ENCODE data around the gene DNAH1.

The DNAH1 gene

DNA sequence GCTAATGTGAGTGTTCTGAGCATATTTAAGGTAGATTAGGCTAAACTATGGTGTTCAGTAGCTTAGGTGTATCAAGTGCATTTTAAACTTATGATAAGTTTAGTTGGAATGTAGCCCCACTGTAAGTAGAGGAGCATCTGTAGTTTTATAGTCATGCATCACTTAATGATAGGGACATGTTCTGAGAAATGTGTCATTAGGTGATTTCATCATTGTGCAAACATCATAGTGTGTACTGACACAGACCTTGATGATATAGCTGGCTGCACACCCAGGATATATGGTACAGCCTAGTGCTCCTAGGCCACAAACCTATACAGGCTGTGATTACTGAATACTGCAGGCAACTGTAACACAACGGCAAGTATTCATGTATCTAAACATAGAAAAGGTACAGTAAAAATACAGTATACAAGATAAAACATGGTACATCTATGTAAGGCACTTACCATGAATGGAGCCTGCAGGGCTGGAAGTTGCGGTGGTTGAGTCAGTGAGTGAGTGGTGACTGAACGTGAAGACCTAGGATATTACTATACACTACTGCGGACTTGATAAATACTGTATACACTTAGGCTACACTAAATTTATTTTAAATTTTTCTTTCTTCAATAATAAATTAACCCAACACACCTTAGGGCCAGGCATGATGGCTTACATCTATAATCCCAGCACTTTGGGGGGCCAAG is 17.9 kb downstream of the DNAH1 start:
- DNase-seq (ENCODE audit: low spot score) = peak; percentile 82

DNA sequence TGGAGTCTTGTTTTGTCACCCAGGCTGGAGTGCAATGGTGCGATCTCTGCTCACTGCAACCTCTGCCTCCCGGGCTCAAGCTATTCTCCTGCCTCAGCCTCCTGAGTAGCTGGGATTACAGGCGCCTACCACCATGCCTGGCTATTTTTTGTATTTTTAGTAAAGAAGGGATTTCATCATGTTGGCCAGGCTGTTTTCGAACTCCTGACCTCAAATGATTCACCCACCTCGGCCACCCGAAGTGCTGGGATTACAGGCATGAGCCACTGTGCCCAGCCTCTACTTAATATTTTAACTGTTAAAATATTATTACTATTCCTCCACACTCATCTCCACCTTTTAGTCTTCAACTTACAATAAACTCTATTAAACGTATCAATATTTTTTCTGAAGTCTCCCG is 22.0 kb downstream of the DNAH1 start:
- DNase-seq (ENCODE audit: low spot score) = peak; percentile 27

DNA sequence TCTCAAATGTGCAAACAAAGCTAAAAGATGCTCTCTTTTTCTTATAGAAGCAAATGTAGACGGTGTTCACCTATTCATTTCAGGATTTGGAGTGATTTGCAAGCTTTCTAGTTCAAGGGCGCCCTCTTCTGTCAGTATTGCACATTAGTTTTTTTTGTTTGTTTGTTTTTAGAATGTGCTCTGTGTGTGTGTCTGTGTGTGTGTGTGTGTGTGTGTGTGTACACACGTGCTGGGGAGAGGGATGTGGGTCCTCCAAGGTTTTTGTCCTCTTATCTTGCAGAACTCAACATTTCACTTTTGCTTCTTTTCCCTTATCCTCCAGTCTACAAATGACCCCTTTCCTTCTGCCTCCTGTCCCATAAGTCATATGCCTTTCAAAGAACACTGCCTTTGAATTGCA is 23.5 kb downstream of the DNAH1 start:
- DNase-seq (ENCODE audit: low spot score) = peak; percentile 77

DNA sequence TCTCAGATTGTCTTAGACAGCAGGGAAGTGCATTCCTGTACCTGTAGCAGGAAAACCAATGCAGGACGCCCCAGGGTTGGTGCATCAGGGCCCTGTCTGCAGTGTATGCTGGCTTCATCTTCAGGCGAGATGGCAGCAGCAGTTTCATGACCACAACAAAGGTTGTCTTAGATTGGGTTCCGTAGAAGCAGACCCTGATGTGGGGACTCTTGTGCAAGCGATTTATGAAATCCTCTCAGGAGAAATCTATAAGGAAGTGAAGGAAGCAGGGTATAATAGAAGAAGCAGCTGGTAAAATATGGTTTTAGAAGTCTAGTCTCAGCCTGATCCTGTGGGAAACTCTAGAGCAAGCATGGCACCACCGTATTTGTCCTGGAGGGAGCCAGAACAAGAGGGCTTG is 25.0 kb downstream of the DNAH1 start:
- no peak for DNase-seq (ENCODE audit: low spot score)

DNA sequence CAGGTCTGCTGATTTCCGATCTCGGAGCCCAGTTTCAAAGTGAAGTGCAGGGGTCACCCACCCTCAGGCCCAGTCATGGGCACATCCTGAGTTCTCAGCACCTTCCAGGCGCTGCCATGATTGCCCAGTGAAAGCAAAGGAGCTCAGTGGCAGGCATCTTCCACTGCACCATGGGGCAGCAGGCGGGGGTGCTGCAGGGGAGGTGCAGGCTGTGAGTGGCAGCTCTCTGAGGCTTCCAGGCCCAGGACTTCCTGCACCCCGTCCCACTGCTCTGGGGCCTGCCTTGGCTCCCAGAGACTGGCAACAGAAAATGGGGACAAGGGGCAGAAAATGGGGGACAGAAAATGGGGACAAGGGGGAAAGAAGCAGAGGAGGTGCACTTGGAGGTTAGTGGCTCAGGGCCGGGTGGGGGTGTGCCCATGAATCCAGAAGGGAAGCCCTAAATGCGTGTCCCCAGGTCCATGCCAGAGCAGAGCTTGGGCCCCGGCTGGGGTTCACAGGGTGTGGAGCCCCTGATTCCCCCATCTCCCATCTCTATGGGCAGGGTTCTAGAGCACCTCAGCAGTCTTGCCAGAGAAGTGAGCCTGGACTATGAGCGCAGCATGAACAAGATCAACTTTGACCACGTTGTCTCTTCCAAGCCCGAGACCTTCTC is 28.0 kb downstream of the DNAH1 start:
- no peak for DNase-seq (ENCODE audit: low spot score)

DNA sequence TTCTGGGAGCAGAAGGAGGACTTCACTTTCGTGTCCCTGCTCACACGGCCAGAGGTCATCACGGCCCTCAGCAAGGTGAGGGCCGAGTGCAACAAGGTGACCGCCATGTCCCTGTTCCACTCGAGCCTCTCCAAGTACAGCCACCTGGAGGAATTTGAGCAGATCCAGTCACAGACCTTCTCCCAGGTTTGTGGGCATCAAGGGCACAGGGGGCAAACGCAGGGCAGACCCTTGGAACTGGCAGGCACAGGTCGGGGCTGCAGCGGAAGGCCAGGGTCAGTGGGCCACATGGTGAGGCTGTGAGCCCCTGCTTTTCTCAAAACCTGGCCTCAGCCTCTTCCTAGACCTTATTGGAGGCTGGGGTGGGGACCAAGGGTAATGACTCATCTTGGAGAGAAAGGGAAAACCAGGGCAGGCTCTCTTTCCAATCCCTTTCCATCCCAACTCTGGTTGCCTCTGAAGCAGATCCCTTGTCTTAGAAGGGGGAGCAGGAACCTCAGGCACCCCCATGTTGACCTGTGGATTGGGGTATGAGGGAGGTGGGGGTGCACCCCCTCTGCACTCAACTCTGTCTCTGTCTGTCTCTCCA is 29.5 kb downstream of the DNAH1 start:
- no peak for DNase-seq (ENCODE audit: low spot score)

DNA sequence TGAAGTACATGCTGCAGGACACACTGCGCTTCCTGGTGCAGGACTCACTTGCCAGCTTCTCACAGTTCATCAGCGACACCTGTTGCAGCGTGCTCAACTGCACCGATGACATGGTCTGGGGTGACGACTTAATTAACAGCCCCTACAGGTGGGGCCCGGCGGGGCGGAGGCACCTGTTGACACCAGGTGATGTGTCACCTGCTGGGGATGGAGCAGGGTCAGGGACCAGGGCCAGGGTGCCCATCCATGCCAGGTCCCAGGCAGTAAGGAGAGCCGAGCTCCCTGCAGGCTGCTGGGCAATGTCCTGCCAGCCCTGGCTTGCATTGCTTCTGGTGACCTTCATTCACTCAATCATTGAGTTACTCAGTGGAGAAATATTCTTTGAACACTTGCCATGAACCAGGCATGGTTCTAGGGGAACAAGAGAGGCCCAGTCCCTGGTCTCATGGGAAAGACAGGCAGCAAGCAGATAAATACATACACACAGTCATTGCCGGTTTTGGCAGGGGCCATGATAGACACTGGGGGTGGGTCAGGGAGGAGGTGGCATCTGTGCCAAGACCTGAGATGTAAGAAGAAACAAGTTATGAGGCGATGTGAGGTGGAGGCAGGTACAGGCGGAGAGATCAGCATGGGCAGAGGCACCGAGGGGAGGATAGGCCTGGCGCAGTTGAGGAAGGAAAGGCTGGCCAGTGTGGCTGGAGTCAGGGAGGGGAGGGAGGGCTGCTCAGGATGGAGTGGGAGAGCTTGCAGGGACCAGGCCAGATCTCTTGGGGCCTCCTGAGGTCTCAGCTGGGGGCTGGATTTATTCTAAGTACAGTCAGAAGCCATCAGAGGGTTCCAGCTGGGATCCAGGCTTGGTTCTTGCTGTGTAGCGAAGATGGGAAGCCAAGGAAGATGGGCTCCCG is 30.8 kb downstream of the DNAH1 start:
- DNase-seq (ENCODE audit: low spot score) = no peak

DNA sequence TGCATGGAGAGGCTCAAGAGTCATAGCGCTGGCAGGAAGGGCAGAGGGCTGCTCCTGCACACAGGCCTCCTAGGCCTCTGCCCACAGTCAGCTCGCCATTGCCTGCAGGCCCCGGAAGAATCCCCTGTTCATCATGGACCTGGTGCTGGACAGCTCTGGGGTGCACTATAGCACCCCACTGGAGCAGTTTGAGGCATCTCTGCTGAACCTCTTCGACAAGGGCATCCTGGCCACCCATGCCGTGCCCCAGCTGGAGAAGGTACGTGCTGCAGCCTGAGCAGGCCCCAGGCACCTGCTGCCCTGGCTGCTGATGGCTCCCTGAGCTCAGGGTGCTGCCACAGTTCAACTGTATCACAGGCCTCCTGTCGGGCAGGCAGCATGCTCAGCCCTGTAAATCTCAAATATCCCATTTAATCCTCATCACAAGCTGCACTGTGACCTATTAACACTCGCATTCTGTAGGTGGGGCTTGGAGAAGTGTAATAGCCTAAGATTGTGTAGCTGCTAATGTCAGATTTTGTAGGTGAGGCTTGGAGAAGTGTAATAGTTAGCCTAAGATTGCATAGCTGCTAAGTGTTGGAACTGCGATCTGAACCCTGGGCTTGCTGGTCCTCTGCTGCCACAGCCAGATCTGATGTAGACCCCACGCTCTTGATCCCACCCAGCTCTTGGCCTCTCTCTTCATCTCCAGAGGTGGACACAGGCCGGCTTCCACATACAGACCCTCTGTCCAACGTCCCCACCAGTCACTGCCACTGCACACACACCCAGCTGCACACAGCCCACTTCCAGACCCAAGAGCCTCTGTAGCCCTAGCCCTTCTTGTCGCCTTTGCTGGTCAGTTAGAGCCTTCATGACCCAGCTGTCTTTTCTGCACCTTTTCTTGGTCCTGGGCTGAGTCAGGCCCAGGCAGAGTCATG is 31.9 kb downstream of the DNAH1 start:
- no peak for DNase-seq (ENCODE audit: low spot score)

DNA sequence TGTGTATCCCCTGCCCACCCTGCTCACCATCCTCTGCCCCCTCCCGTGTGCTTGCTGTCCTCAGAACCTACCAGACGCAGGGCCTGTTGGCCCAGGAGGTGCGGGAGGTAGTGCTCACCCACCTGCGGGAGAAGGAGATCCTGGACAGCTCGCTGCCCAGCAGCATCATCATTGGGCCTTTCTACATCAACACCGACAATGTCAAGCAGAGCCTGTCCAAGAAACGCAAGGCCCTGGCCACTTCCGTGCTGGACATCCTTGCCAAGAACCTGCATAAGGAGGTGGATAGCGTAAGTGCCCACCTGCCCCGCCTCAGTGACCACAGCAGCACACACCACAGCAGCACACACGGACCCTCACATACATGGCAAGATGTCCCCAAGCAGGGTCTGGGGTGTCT is 33.0 kb downstream of the DNAH1 start:
- no peak for DNase-seq (ENCODE audit: low spot score)

DNA sequence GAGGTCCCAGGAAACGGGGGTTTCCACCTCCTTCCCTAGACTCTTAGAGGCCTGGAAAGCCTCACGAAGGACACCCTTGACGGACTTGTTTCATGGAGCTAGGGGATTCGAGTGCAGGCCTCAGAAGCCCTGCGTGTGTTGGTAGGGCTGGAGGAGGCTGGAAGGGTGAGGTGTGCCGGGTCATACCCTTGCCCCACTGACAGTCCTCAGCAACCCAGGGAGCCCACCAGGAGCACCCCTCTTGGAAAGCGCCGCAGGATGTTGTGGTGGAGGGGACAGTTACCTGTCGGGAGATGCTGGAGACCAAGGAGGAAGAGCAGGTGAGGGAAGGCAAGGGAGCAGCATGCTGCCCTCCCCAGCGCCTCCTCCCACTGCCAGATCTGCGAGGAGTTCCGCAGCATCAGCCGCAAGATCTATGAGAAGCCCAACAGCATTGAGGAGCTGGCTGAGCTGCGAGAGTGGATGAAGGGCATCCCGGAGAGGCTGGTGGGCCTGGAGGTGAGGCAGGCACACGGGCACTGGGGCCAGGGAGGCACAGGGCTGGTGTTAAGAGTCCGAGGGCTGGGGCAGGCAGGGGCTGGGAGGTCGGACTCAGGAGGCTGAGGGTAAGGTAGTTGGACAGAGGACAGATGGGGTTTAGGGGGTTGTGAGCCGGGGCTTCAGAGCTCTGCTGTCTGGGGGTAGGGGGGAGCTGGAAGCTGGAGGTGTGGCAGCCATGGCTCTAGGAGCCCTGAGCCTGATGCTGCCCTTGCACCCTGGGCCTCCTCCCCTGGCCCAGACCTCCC is 33.7 kb downstream of the DNAH1 start:
- DNase-seq (ENCODE audit: low spot score) = no peak

DNA sequence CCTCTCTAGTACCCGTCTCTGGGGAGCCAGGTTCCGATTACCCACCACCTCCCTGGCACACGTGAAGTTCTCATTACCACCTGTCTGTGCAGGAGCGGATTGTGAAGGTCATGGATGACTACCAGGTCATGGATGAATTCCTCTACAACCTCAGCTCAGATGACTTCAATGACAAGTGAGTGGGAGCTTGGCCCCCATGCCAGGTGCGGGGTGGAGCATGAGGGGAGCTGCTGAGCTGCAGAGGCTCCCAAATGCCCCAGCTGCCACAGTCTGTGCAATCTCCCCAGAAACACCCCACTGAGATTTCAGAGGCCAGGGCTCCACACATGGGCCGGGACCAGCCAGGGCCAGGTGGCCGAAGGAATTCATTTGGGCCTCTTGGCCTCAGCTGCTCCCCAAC is 34.3 kb downstream of the DNAH1 start:
- DNase-seq (ENCODE audit: low spot score) = peak; percentile 26

DNA sequence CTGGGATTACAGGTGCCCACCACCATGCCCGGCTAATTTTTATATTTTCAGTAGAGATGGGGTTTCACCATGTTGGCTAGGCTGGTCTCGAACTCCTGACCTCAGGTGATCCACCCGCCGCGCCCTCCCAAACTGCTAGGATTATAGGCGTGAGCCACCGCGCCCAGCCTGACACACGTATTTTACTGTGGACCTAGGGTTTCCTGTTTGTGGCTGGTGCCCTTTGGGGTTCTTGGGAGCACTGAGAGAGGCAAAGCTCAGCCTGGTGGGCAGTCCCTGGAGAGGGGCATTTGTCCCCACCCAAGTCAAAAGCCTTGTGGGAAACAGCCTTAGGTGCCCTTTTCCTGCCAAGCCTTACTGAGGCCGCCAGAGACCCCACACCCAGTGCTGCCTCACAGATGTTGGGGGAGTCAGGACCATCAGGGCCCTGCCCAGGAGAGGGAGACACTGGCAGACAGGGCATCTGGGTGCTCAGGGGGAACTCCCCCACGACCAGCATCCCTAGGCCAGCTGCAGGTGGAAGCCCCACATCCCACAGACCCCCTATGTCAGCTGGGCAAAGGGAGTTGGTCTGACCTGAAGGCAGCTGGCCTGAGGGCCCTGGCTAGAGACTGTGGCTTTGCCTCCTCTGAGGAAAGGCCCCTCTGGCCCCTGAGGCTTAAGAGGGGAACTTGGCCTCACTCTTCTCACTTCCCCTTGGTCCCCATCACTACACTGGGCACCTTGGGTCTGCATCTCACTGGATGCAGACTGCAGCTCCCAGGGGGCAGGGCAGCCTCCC is 35.1 kb downstream of the DNAH1 start:
- DNase-seq (ENCODE audit: low spot score) = no peak

DNA sequence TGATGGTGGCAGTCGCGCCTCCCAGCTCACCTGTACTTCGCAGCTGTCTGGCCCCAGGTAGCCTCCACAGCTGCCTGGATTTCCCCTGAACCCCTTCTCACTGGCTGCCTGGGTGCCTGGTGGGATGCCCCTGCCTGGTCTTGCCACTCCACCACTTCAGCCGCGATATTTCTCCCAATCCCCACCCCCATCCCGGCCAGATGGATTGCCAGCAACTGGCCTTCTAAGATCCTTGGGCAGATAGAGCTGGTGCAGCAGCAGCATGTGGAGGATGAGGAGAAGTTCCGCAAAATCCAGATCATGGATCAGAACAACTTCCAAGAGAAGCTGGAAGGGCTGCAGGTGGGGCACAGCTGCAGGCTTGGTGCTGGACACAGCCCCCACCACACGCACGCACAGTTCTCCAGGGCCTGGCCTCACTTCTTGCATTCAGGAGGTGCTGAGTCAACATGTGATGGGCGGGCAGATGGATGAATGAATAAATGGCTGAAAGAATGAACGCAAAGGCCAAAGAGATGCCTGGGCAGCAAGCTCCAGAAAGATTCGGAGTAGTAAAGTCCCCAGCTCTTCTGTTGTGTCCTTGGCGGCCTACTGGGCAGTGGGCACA is 35.7 kb downstream of the DNAH1 start:
- DNase-seq (ENCODE audit: low spot score) = no peak

DNA sequence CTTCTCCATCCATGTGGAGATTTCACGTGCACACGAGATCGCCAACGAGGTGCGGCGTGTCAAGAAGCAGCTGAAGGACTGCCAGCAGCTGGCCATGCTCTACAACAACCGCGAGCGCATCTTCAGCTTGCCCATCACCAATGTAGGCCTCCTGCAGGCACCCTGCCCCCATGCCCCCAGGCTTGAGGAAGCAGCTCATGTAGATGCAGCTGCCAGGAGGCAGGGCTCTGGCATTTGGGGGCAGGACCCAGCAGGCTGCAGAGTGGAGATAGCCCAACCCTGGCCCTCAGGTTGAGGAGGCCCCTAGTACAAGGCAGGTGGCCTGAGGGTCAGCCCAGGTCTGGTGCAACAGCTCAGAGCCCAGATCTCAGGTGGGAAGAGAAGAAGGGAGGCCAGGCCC is 36.4 kb downstream of the DNAH1 start:
- no peak for DNase-seq (ENCODE audit: low spot score)

DNA sequence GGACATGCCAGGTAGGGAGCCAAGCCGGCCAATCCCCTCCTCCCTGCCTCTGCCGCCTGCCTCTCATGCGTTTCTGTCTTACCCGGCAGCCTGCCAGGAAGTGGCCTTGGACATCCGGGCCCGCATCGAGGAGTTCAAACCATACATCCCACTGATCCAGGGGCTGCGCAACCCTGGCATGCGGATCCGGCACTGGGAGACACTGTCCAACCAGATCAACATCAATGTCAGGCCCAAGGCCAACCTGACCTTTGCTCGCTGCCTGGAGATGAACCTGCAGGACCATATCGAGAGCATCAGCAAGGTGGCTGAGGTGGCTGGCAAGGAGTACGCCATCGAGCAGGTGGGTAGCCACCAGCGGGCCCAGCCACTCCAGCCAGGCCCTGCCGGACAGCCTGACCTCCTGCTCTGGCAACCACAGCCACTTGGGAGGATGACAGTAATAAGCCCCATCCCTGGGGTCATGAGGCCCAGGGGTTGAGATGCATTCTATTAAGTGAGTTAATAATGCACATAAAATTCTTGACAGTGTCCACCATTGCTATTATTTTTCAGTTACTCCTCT is 37.3 kb downstream of the DNAH1 start:
- no peak for DNase-seq (ENCODE audit: low spot score)

DNA sequence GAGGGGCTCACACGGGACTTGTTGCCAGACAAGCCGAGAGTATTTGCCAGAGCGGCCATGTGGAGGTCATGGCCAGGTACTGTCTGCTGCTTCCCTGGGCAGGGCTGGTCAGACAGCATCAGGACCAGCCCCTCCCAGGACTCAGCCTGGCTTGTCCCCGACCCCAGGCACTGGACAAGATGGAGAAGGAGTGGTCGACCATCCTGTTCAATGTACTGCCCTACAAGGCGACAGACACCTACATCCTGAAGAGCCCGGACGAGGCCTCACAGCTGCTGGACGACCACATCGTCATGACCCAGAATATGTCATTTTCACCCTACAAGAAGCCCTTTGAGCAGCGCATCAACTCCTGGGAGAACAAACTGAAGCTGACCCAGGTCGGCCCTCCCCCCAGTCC is 38.6 kb downstream of the DNAH1 start:
- DNase-seq (ENCODE audit: low spot score) = no peak

DNA sequence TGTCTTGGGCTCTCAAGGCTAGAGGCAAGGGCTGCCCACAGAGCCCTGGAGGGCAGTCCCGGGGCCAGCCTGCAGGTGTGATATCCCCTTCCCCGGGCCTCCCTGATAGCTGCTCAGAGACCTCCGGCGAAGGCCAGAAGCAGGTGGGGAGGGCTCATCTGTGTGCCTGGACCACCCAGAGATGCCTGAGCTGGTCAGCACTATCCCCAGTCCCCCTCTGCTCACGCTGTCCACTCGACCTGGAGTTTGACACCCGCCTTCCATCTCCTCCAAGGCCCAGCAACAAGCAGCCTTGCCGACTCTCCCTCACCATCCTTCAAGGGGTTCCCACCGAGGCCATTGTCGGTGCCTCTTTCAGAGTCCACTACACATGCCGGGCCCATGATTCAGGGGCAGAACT is 39.4 kb downstream of the DNAH1 start:
- no peak for DNase-seq (ENCODE audit: low spot score)

DNA sequence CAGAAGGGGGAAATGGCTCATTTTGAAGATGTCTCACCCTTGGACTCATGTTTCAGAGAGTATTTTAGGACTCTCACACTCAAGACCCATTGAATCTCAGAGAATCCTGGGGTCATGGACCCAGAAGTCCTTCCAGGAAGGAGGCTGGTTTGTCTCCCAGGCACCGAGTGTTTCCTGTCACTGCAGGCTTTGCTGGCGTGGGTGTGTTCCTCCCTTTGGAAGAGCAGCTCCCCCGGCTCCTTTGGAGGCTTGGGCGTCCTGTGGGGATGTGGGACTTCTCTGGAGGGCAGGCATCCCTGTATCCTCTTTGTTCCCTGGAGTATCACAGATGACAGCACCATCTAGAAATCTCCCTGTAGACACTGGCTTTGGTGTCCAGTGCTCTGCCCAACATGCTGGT is 40.0 kb downstream of the DNAH1 start:
- no peak for DNase-seq (ENCODE audit: low spot score)

All from kidney tubule cell (primary cell).